ENCODE results near the gene FAM131B.

DNA sequence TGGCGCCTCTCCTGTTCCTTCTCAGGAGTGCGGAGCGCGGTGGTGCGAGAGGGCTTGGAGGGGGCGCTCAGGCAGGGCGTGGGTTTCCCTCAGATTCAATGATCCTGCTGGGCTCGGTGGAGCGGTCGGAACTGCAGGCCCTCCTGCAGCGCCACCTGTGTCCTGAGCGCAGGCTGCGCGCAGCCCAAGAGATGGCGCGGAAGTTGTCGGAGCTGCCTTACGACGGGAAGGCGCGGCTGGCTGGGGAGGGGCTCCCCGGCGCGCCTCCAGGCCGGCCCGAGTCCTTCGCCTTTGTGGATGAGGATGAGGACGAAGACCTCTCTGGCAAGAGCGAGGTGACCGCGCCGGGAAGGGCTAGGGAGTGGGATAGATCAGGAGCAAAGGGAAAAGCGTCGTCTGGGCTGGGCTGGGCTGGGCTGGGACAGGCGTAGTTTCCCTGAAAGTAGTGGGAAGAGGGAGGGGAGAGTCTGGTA is 17.0 kb downstream of the FAM131B start:
- TF ChIP-seq GABPA (IDR thresholded peaks at IDR 0.05; ENCODE audit: low read depth) = no peak
- TF ChIP-seq, protein P1, sequence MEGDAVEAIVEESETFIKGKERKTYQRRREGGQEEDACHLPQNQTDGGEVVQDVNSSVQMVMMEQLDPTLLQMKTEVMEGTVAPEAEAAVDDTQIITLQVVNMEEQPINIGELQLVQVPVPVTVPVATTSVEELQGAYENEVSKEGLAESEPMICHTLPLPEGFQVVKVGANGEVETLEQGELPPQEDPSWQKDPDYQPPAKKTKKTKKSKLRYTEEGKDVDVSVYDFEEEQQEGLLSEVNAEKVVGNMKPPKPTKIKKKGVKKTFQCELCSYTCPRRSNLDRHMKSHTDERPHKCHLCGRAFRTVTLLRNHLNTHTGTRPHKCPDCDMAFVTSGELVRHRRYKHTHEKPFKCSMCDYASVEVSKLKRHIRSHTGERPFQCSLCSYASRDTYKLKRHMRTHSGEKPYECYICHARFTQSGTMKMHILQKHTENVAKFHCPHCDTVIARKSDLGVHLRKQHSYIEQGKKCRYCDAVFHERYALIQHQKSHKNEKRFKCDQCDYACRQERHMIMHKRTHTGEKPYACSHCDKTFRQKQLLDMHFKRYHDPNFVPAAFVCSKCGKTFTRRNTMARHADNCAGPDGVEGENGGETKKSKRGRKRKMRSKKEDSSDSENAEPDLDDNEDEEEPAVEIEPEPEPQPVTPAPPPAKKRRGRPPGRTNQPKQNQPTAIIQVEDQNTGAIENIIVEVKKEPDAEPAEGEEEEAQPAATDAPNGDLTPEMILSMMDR (IDR thresholded peaks at IDR 0.05; ENCODE audit: insufficient read depth, low read length) = no peak
- TF ChIP-seq REST (IDR thresholded peaks at IDR 0.05; ENCODE audit: insufficient replicate concordance, low read depth) = no peak
- no peak for TF ChIP-seq POLR2AphosphoS5 (IDR thresholded peaks at IDR 0.05; ENCODE audit: low read depth)
